Measurements from ENCODE around the gene OGFR.

Gene OGFR

DNA sequence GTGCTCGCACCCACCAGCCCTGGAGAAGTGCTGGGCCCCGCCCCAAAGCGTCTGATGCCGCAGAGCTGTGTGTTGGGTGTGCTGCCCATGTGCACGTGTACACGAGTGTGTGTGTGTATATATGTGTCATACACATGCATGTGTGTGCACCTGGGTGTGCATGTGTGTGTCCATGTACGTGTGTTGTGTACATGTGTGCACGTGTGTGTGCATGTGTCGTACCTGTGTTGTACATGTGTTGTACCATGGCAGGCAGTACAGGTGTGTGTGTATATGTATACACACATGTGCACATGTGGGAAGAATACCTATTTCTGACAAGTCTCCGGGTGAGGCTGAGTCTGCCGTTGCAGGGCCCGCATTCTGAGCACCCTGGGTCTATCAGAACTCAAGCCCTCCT lies 14.6 kb upstream of the OGFR start:
- Histone ChIP-seq H3K9me2 (replicated peaks; ENCODE audit: insufficient read depth, low read length) (no peaks in the 10 kb centered on the region), H3K9me3 (ENCODE audit: insufficient read depth, low read length) (no peaks in the 10 kb centered on the region), H3K36me3 (ENCODE audit: low read length) (no peaks in the 10 kb centered on the region), H3K27ac (ENCODE audit: low read depth, low read length) (no peak overlapping the region), H3K4me2 (ENCODE audit: low read depth, low read length, poor library complexity, severe bottlenecking) (no peak overlapping the region), H2AFZ (ENCODE audit: low read depth, low read length, severe bottlenecking) (no peak overlapping the region), H3F3A (ENCODE audit: insufficient read depth) (peaks cover 7% of the 10 kb centered on the region; the same call in 1 of the 2 replicates), H3K27me3 (ENCODE audit: low read length) (no peaks in the 10 kb centered on the region), H3K9ac (ENCODE audit: low read length) (no peak overlapping the region), H4K20me1 (ENCODE audit: low read depth, low read length) (no peaks in the 10 kb centered on the region), H3K79me2 (ENCODE audit: insufficient read depth, low read length) (no peaks in the 10 kb centered on the region), H3K4me3 (ENCODE audit: insufficient read depth, low read length, poor library complexity, severe bottlenecking) (no peak overlapping the region)
- TF ChIP-seq, protein P1, sequence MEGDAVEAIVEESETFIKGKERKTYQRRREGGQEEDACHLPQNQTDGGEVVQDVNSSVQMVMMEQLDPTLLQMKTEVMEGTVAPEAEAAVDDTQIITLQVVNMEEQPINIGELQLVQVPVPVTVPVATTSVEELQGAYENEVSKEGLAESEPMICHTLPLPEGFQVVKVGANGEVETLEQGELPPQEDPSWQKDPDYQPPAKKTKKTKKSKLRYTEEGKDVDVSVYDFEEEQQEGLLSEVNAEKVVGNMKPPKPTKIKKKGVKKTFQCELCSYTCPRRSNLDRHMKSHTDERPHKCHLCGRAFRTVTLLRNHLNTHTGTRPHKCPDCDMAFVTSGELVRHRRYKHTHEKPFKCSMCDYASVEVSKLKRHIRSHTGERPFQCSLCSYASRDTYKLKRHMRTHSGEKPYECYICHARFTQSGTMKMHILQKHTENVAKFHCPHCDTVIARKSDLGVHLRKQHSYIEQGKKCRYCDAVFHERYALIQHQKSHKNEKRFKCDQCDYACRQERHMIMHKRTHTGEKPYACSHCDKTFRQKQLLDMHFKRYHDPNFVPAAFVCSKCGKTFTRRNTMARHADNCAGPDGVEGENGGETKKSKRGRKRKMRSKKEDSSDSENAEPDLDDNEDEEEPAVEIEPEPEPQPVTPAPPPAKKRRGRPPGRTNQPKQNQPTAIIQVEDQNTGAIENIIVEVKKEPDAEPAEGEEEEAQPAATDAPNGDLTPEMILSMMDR (IDR thresholded peaks at IDR 0.05; ENCODE audit: insufficient read depth, low read length, poor library complexity, severe bottlenecking) = no peak

DNA sequence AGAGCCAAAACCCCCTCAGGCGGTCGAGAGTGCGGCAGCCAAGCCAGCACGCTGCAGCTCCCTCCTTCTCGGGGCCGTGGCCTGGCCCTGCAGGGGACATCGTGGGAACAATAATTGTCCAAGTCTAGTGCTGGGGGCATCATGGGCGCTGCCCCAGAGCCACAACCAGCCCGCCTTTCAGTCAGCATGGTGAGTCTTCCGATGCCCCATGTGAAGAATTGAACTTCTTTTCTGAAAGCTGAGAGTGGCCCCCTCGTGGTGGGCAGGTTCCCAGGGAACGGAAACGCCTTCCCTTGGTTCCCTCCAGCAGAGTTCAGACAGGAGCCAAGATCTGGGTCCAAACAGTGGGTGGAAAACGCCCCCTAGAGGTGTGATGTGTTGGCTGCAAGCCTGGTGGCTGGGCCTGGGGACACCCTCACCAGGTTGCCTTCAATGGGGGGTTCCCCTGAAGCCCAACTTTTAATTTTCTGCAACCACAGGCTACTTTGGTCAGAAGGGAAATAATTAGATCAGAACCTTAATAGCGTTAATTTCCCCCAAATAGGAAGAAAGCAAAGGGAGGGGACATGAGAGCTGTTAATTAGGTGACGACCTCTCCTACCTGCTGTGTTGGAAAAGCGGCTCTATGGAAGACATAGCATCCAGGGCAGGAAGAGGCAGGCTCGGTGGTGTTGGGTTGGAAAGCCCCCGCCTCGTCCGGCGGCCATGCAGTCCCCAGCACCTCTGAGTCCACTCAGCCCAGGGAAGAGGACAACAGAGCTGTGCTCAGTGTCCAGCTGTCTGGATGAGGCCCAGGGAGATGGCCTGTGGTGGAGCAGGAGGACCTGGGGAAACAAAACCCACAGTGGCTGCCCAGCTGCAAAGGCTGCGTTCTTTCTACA lies 13.1 kb upstream of the OGFR start:
- peaks cover 15% of the 10 kb centered on the region for H3F3A ChIP-seq (ENCODE audit: insufficient read depth)
- no peak overlapping the region for H3K9ac ChIP-seq (ENCODE audit: low read length)
- no peak overlapping the region for H3K27ac ChIP-seq (ENCODE audit: low read depth, low read length)
- no peak for TF ChIP-seq EZH2phosphoT487 (conservative IDR thresholded peaks at IDR 0.05; ENCODE audit: low read length)
- TF ChIP-seq, protein P1 (IDR thresholded peaks at IDR 0.05; ENCODE audit: insufficient read depth, low read length, poor library complexity, severe bottlenecking) = peak; percentile 93
- no peaks in the 10 kb centered on the region for H4K20me1 ChIP-seq (ENCODE audit: low read depth, low read length)
- no peaks in the 10 kb centered on the region for H3K79me2 ChIP-seq (ENCODE audit: insufficient read depth, low read length)
- no peaks in the 10 kb centered on the region for H3K9me3 ChIP-seq (ENCODE audit: insufficient read depth, low read length)
- H3K4me2 ChIP-seq (ENCODE audit: low read depth, low read length, poor library complexity, severe bottlenecking) = no peak overlapping the region
- no peaks in the 10 kb centered on the region for H3K9me2 ChIP-seq (replicated peaks; ENCODE audit: insufficient read depth, low read length)
- no peaks in the 10 kb centered on the region for H3K27me3 ChIP-seq (ENCODE audit: low read length)
- H2AFZ ChIP-seq (ENCODE audit: low read depth, low read length, severe bottlenecking) = no peak overlapping the region
- no peaks in the 10 kb centered on the region for H3K36me3 ChIP-seq (ENCODE audit: low read length)
- no peak overlapping the region for H3K4me3 ChIP-seq (ENCODE audit: insufficient read depth, low read length, poor library complexity, severe bottlenecking)

DNA sequence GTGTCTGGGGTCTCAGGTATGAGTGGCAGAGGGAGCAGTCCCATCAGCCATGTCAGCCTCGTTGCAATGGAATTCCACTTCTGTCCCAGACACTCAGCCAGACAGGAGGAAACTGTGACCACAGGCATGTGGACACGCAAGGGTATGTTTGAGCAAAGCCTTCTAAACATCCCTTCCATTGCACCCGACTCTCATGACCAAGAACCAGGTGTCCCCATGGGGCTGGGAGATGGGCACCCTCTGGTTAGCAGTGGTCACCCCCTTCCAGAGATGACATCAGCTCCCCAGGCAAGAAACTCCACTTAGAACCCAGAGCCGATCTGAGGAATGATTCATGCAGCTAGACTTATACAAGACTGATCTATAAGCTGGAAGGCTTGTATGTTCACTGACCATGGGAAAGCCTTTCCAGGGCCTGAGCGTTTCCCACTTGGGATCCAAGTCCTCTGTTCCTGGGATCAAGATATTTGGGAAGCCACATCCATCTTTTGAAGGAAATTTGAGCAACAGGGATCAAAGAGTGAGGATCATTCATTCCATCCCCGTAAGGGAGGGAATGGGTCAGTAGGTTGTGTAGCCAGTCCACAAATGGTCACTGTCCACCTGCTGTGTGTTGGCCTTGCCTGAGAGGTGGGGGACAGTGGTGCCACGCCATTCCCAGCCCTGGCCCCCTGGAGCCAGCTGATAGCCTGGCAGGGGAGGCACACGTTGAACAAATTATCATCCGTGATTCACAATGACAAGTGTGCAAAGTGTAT lies 12.3 kb upstream of the OGFR start:
- no peak overlapping the region for H2AFZ ChIP-seq (ENCODE audit: low read depth, low read length, severe bottlenecking)
- peaks cover 15% of the 10 kb centered on the region for H3F3A ChIP-seq (ENCODE audit: insufficient read depth)
- no peak overlapping the region for H3K4me2 ChIP-seq (ENCODE audit: low read depth, low read length, poor library complexity, severe bottlenecking)
- no peak overlapping the region for H3K4me3 ChIP-seq (ENCODE audit: insufficient read depth, low read length, poor library complexity, severe bottlenecking)
- H3K9me3 ChIP-seq (ENCODE audit: insufficient read depth, low read length) = no peaks in the 10 kb centered on the region
- H3K27ac ChIP-seq (ENCODE audit: low read depth, low read length) = no peak overlapping the region
- H4K20me1 ChIP-seq (ENCODE audit: low read depth, low read length) = no peaks in the 10 kb centered on the region
- H3K9me2 ChIP-seq (replicated peaks; ENCODE audit: insufficient read depth, low read length) = no peaks in the 10 kb centered on the region
- no peaks in the 10 kb centered on the region for H3K27me3 ChIP-seq (ENCODE audit: low read length)
- no peak overlapping the region for H3K9ac ChIP-seq (ENCODE audit: low read length)
- no peaks in the 10 kb centered on the region for H3K79me2 ChIP-seq (ENCODE audit: insufficient read depth, low read length)
- TF ChIP-seq, protein P1 (IDR thresholded peaks at IDR 0.05; ENCODE audit: insufficient read depth, low read length, poor library complexity, severe bottlenecking) = no peak
- no peak for TF ChIP-seq EZH2phosphoT487 (conservative IDR thresholded peaks at IDR 0.05; ENCODE audit: low read length)
- H3K36me3 ChIP-seq (ENCODE audit: low read length) = no peaks in the 10 kb centered on the region

Measured in SU-DHL-6 (cell line).